Measurements from ENCODE around the gene SLC25A25.

DNA sequence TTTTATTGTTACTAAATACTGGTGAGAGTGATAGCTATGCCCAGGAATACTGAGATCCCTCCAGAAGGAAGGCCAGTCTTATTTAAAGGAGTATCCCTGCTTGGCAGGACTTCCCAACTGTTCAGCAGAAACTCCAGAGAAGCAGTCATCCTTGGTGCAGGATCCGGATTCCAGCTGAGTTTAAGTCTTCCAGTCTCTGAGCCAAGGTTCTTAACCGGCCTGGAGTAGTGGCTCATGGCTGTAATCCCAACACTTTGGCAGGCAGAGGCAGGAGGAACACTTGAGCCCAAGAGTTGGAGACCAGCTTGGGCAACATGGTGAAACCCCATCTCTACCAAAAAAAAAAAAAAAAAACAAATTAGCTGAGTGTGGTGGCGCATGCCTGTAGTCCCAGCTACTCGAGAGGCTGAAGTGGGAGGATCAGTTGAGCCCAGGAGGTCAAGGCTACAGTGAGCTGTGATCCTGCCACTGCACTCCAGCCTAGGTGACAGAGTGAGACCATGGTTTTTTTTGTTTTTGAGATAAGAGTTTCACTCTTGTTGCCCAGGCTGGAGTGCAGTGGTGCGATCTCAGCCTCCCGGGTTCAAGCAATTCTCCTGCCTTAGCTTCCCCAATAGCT, 8.6 kb upstream of the SLC25A25 start:
- TF ChIP-seq ZNF780A (CRISPR knock-in tag; IDR thresholded peaks at IDR 0.05) = no peak
- no peak for TF ChIP-seq CEBPB (tag; IDR thresholded peaks at IDR 0.05)
- no peak for TF ChIP-seq ZNF121 (CRISPR knock-in tag; conservative IDR thresholded peaks at IDR 0.05)
- TF ChIP-seq ZNF785 (CRISPR knock-in tag; IDR thresholded peaks at IDR 0.05) = no peak
- TF ChIP-seq ESRRA (IDR thresholded peaks at IDR 0.05; ENCODE audit: borderline replicate concordance, low read depth) = no peak
- TF ChIP-seq KDM1A (IDR thresholded peaks at IDR 0.05) = no peak
- no peak for TF ChIP-seq SRSF9 (IDR thresholded peaks at IDR 0.05; ENCODE audit: borderline replicate concordance, low read depth, low read length)
- TF ChIP-seq CHD4 (IDR thresholded peaks at IDR 0.05; ENCODE audit: insufficient read depth, insufficient replicate concordance, low read depth, low read length, poor library complexity, severe bottlenecking) = no peak
- TF ChIP-seq, protein P1, sequence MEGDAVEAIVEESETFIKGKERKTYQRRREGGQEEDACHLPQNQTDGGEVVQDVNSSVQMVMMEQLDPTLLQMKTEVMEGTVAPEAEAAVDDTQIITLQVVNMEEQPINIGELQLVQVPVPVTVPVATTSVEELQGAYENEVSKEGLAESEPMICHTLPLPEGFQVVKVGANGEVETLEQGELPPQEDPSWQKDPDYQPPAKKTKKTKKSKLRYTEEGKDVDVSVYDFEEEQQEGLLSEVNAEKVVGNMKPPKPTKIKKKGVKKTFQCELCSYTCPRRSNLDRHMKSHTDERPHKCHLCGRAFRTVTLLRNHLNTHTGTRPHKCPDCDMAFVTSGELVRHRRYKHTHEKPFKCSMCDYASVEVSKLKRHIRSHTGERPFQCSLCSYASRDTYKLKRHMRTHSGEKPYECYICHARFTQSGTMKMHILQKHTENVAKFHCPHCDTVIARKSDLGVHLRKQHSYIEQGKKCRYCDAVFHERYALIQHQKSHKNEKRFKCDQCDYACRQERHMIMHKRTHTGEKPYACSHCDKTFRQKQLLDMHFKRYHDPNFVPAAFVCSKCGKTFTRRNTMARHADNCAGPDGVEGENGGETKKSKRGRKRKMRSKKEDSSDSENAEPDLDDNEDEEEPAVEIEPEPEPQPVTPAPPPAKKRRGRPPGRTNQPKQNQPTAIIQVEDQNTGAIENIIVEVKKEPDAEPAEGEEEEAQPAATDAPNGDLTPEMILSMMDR (IDR thresholded peaks at IDR 0.05 in 2 of 3, conservative IDR thresholded peaks at IDR 0.05 in 1 of 3; ENCODE audit: insufficient read depth in 2 of 3, low read depth in 1 of 3, low read length in 3 of 3) = no peak
- TF ChIP-seq, protein P2, sequence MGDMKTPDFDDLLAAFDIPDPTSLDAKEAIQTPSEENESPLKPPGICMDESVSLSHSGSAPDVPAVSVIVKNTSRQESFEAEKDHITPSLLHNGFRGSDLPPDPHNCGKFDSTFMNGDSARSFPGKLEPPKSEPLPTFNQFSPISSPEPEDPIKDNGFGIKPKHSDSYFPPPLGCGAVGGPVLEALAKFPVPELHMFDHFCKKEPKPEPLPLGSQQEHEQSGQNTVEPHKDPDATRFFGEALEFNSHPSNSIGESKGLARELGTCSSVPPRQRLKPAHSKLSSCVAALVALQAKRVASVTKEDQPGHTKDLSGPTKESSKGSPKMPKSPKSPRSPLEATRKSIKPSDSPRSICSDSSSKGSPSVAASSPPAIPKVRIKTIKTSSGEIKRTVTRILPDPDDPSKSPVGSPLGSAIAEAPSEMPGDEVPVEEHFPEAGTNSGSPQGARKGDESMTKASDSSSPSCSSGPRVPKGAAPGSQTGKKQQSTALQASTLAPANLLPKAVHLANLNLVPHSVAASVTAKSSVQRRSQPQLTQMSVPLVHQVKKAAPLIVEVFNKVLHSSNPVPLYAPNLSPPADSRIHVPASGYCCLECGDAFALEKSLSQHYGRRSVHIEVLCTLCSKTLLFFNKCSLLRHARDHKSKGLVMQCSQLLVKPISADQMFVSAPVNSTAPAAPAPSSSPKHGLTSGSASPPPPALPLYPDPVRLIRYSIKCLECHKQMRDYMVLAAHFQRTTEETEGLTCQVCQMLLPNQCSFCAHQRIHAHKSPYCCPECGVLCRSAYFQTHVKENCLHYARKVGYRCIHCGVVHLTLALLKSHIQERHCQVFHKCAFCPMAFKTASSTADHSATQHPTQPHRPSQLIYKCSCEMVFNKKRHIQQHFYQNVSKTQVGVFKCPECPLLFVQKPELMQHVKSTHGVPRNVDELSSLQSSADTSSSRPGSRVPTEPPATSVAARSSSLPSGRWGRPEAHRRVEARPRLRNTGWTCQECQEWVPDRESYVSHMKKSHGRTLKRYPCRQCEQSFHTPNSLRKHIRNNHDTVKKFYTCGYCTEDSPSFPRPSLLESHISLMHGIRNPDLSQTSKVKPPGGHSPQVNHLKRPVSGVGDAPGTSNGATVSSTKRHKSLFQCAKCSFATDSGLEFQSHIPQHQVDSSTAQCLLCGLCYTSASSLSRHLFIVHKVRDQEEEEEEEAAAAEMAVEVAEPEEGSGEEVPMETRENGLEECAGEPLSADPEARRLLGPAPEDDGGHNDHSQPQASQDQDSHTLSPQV (IDR thresholded peaks at IDR 0.05) = no peak
- TF ChIP-seq, protein P3, sequence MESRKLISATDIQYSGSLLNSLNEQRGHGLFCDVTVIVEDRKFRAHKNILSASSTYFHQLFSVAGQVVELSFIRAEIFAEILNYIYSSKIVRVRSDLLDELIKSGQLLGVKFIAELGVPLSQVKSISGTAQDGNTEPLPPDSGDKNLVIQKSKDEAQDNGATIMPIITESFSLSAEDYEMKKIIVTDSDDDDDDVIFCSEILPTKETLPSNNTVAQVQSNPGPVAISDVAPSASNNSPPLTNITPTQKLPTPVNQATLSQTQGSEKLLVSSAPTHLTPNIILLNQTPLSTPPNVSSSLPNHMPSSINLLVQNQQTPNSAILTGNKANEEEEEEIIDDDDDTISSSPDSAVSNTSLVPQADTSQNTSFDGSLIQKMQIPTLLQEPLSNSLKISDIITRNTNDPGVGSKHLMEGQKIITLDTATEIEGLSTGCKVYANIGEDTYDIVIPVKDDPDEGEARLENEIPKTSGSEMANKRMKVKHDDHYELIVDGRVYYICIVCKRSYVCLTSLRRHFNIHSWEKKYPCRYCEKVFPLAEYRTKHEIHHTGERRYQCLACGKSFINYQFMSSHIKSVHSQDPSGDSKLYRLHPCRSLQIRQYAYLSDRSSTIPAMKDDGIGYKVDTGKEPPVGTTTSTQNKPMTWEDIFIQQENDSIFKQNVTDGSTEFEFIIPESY (CRISPR knock-in tag; IDR thresholded peaks at IDR 0.05) = no peak
- no peak for TF ChIP-seq RNF2 (IDR thresholded peaks at IDR 0.05)
- TF ChIP-seq ZNF384 (IDR thresholded peaks at IDR 0.05; ENCODE audit: low read depth, low read length) = no peak
